IMR-90 (cell line): ENCODE data around the gene DEK.

Source experiments
- CEBPB ChIP-seq: IDR thresholded peaks from 2 replicates; pipeline ENCODE4 v1.6.1; 2012; ENCODE audit warnings: low read depth, low read length, improper control_type of control experiment
- CHD1 ChIP-seq: IDR thresholded peaks from 2 replicates; pipeline ENCODE4 v1.6.1; 2012; ENCODE audit warnings: low read depth, low read length, improper control_type of control experiment
- MAFK ChIP-seq: IDR thresholded peaks from 2 replicates; pipeline ENCODE4 v1.6.1; 2012; ENCODE audit warnings: low read depth, low read length, improper control_type of control experiment
- MAZ ChIP-seq: IDR thresholded peaks from 2 replicates; pipeline ENCODE4 v1.6.1; 2012; ENCODE audit warnings: low read depth, mild to moderate bottlenecking, low read length, improper control_type of control experiment, moderate library complexity, borderline replicate concordance
- MXI1 ChIP-seq: IDR thresholded peaks from 2 replicates; pipeline ENCODE4 v1.6.1; 2012; ENCODE audit warnings: low read depth, mild to moderate bottlenecking, low read length, moderate library complexity, borderline replicate concordance
- NFE2L2 ChIP-seq: fragments of 150-350 bp; IDR thresholded peaks from 2 replicates; pipeline ENCODE4 v1.6.1; 2016; ENCODE audit warnings: low read depth, mild to moderate bottlenecking, low read length
- POLR2A ChIP-seq: IDR thresholded peaks from 2 replicates; pipeline ENCODE4 v1.6.1; 2012; ENCODE audit warnings: mild to moderate bottlenecking, low read depth, low read length
- RAD21 ChIP-seq: IDR thresholded peaks from 2 replicates; pipeline ENCODE4 v1.6.1; 2012; ENCODE audit warnings: low read length, improper control_type of control experiment
- RCOR1 ChIP-seq: IDR thresholded peaks from 2 replicates; pipeline ENCODE4 v1.6.1; 2012; ENCODE audit warnings: mild to moderate bottlenecking, low read length, improper control_type of control experiment; ENCODE audit not compliant: insufficient replicate concordance
- RFX5 ChIP-seq: IDR thresholded peaks from 2 replicates; pipeline ENCODE4 v1.8.0; 2012; ENCODE audit warnings: low read depth, mild to moderate bottlenecking, low read length, moderate library complexity
- TF ChIP-seq, protein P1 (sequence below): conservative IDR thresholded peaks from 2 replicates; pipeline ENCODE4 v1.5.1; 2012; ENCODE audit warnings: mild to moderate bottlenecking, low read depth, low read length, improper control_type of control experiment
- TF ChIP-seq, protein P2 (sequence below): fragments of 150-350 bp; IDR thresholded peaks from 2 replicates; pipeline ENCODE4 v1.6.1; 2016; ENCODE audit warnings: low read depth, mild to moderate bottlenecking, low read length, moderate library complexity, borderline replicate concordance
- TF ChIP-seq, protein P3 (sequence below): fragments of 150-350 bp; IDR thresholded peaks from 2 replicates; pipeline ENCODE4 v1.6.1; 2017; ENCODE audit warnings: mild to moderate bottlenecking, antibody characterized with exemption, low read length, low read depth

DNA sequence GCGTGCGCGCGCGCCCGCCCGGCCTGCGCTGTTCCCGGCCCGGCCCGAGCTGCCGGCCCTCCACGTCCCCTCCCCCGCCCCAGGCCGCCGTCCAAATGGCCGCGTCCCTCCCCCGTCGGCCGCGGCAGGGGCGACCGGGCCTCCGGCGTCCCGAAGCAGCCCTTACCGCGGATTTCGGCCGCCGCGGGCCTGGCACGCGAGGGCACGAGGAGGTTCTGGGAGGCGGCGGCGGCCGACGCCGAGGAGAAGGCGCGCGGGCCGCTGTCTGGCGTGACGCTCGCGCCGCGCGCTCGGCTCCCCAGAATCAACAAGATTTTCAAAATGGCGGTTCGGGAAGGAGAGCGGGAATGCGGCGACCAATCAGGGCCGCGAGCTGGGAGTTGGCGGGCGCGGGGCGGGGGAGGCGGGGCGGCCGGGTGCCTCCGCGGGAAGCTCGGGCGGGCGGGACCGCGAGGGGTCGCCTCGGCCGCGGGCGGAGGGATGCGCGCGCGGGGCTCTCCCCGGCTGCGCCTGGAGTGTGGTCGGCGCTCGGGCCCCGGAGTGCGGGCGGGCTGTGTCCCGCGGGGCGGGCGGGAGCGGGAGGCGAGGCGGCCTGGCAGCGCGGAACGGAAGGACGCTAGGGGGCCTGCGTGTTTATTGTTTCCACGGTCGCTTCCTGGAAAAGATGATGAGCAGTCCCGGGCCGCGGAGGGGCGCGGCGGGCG is at the start of gene DEK:
- TF ChIP-seq RAD21 (peak; percentile 43), RFX5 (no peak), MAFK (no peak), POLR2A (peak; percentile 65), CHD1 (no peak), MXI1 (peak; percentile 71), MAZ (peak; percentile 73; the same call in 1 of the 2 replicates), CEBPB (no peak), NFE2L2 (no peak), RCOR1 (no peak)
- TF ChIP-seq, protein P1, sequence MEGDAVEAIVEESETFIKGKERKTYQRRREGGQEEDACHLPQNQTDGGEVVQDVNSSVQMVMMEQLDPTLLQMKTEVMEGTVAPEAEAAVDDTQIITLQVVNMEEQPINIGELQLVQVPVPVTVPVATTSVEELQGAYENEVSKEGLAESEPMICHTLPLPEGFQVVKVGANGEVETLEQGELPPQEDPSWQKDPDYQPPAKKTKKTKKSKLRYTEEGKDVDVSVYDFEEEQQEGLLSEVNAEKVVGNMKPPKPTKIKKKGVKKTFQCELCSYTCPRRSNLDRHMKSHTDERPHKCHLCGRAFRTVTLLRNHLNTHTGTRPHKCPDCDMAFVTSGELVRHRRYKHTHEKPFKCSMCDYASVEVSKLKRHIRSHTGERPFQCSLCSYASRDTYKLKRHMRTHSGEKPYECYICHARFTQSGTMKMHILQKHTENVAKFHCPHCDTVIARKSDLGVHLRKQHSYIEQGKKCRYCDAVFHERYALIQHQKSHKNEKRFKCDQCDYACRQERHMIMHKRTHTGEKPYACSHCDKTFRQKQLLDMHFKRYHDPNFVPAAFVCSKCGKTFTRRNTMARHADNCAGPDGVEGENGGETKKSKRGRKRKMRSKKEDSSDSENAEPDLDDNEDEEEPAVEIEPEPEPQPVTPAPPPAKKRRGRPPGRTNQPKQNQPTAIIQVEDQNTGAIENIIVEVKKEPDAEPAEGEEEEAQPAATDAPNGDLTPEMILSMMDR: peak; percentile 63
- TF ChIP-seq, protein P2, sequence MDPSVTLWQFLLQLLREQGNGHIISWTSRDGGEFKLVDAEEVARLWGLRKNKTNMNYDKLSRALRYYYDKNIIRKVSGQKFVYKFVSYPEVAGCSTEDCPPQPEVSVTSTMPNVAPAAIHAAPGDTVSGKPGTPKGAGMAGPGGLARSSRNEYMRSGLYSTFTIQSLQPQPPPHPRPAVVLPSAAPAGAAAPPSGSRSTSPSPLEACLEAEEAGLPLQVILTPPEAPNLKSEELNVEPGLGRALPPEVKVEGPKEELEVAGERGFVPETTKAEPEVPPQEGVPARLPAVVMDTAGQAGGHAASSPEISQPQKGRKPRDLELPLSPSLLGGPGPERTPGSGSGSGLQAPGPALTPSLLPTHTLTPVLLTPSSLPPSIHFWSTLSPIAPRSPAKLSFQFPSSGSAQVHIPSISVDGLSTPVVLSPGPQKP: no peak
- TF ChIP-seq, protein P3, sequence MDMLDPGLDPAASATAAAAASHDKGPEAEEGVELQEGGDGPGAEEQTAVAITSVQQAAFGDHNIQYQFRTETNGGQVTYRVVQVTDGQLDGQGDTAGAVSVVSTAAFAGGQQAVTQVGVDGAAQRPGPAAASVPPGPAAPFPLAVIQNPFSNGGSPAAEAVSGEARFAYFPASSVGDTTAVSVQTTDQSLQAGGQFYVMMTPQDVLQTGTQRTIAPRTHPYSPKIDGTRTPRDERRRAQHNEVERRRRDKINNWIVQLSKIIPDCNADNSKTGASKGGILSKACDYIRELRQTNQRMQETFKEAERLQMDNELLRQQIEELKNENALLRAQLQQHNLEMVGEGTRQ: no peak
